Endothelial cell of umbilical vein (primary cell): Measurements from ENCODE around the gene SCNN1B.

ENCODE experiments used
- CTCF ChIP-seq, 2 donors: IDR thresholded peaks; 1 replicate in 1 of 2; 2 replicates in 1 of 2; pipeline ENCODE4 v1.5.1; 2011; ENCODE audit warnings: low read length in 2 of 2, mild to moderate bottlenecking in 2 of 2, moderate library complexity in 2 of 2, control low read depth in 1 of 2, inconsistent platforms in 1 of 2, low read depth in 1 of 2; ENCODE audit not compliant: insufficient read depth in 1 of 2; ENCODE audit errors: extremely low read depth in 1 of 2
- EZH2 ChIP-seq: IDR thresholded peaks from 2 replicates; pipeline ENCODE4 v1.6.1; 2012; ENCODE audit warnings: borderline replicate concordance, low read depth, mild to moderate bottlenecking, moderate library complexity, low read length, inconsistent platforms; ENCODE audit not compliant: severe bottlenecking
- FOS ChIP-seq: IDR thresholded peaks from 2 replicates; pipeline ENCODE4 v1.6.1; 2011; ENCODE audit warnings: mild to moderate bottlenecking, low read length, moderate library complexity, borderline replicate concordance; ENCODE audit not compliant: insufficient read depth
- JUN ChIP-seq: IDR thresholded peaks from 2 replicates; pipeline ENCODE4 v1.6.1; 2011; ENCODE audit warnings: borderline replicate concordance, low read depth; ENCODE audit not compliant: insufficient read length, insufficient read depth
- MAX ChIP-seq: IDR thresholded peaks from 2 replicates; pipeline ENCODE4 v1.6.1; 2011; ENCODE audit not compliant: insufficient read depth, insufficient read length
- POLR2A ChIP-seq: IDR thresholded peaks from 2 replicates; pipeline ENCODE4 v1.6.1; 2012; ENCODE audit warnings: low read depth, mild to moderate bottlenecking, control low read depth, low read length
- POLR2AphosphoS5 ChIP-seq: IDR thresholded peaks from 2 replicates; pipeline ENCODE4 v1.6.1; 2012; ENCODE audit warnings: low read depth, mild to moderate bottlenecking, control low read depth, low read length, moderate library complexity; ENCODE audit not compliant: insufficient read depth

GRCh38 chr16:23252310-23252709, 49.8 kb upstream of the SCNN1B start:
- TF ChIP-seq POLR2AphosphoS5 (no peak), CTCF (IDR thresholded peaks at IDR 0.05; ENCODE audit: extremely low read depth in 1 of 2, insufficient read depth in 1 of 2, low read depth in 1 of 2, low read length in 2 of 2) (no peak), JUN (no peak), POLR2A (no peak), MAX (no peak), EZH2 (no peak), FOS (no peak)
